Measurements from ENCODE around the gene GLI2. TPM values are rescaled to one million over a fixed set of nuclear protein-coding genes. Genes with fewer than 3 reads are reported as not detected.

GLI2 gene
- total and polyA plus RNA-seq, 2 of the 13 experiments (the other 11 are each of a cell fraction or from before 2014, with no cell fraction given): not detected

GRCh38 chr2:120700659-120701058 is 35.0 kb upstream of the GLI2 start (continued):
- no peak for TF ChIP-seq HOMEZ (CRISPR knock-in tag; IDR thresholded peaks at IDR 0.05; ENCODE audit: low read depth)

GRCh38 chr2:120701096-120701495 is 34.6 kb upstream of the GLI2 start:
- 9% methylated on average over 7 of the region's 7 CpGs for WGBS (ENCODE audit: low lambda C conversion rate)
- no TSS peak for BruUV-seq (replicated peaks)

More at GRCh38 chr2:120701096-120701495, 34.6 kb upstream of the GLI2 start:
- no peaks in the 10 kb centered on the region for H3K9me3 ChIP-seq (ENCODE audit: low read length)
- in situ Hi-C loops (cut with HindIII; ENCODE audit: extremely low pct_ligation_motif_present, low pct_unique_long_range_greater_than_20kb): no loop called here
- H3K36me3 ChIP-seq (replicated peaks in 1 of 2; ENCODE audit: control insufficient read depth in 1 of 2, insufficient read depth in 2 of 2, low read length in 2 of 2): no peaks in the 10 kb centered on the region
- ATAC-seq (no peak), DNase-seq (ENCODE audit: low spot score) (no peak), FAIRE-seq (no peak)
- H3K79me2 ChIP-seq (ENCODE audit: insufficient read depth, low read length): no peaks in the 10 kb centered on the region
- H3K4me2 ChIP-seq (ENCODE audit: low read depth, low read length): no peak overlapping the region
- ChIA-PET CTCF (ENCODE audit: low intra/inter-chr PET ratio, low total read pairs) (no interaction called here), POLR2A (no interaction called here)
- intact Hi-C loops (cut with micrococcal nuclease; ENCODE audit: unreplicated experiment): loop anchor here (1.0 kb wide), 1 partner anchor 54 kb away; no protein-coding TSS in a partner anchor
- peaks cover 11 to 80% of the 10 kb centered on the region in 2 experiments for H3K27me3 ChIP-seq (ENCODE audit: control insufficient read depth in 1 of 2, insufficient read depth in 2 of 2, low read length in 2 of 2)
- TF ChIP-seq NPAS2 (CRISPR knock-in tag; IDR thresholded peaks at IDR 0.05; ENCODE audit: borderline replicate concordance) (no peak), LBX2 (CRISPR knock-in tag; IDR thresholded peaks at IDR 0.05; ENCODE audit: borderline replicate concordance) (no peak), HOXA7 (CRISPR knock-in tag; IDR thresholded peaks at IDR 0.05) (no peak), NAIF1 (CRISPR knock-in tag; IDR thresholded peaks at IDR 0.05; ENCODE audit: borderline replicate concordance) (no peak), ELF1 (CRISPR knock-in tag; IDR thresholded peaks at IDR 0.05) (no peak), ZNF20 (CRISPR knock-in tag; IDR thresholded peaks at IDR 0.05) (no peak), TOPORS (CRISPR knock-in tag; IDR thresholded peaks at IDR 0.05) (no peak), ZFP37 (CRISPR knock-in tag; IDR thresholded peaks at IDR 0.05; ENCODE audit: borderline replicate concordance) (no peak), ZNF670 (CRISPR knock-in tag; IDR thresholded peaks at IDR 0.05; ENCODE audit: borderline replicate concordance) (no peak), CENPT (CRISPR knock-in tag; IDR thresholded peaks at IDR 0.05; ENCODE audit: low read depth) (no peak)
- no peak overlapping the region for H3K9ac ChIP-seq (ENCODE audit: insufficient read depth, low read depth, low read length)
- no peaks in the 10 kb centered on the region for H3K4me1 ChIP-seq (ENCODE audit: insufficient read depth, low read length)
- no peak overlapping the region for H2AFZ ChIP-seq (ENCODE audit: low read length)
- no peaks in the 10 kb centered on the region; the same call in 1 of the 2 replicates for H4K20me1 ChIP-seq (ENCODE audit: insufficient read depth, low read length)
- H3K27ac ChIP-seq (ENCODE audit: extremely low read length, insufficient read depth, low read length): no peak overlapping the region
- H3K4me3 ChIP-seq (replicated peaks in 1 of 3; ENCODE audit: insufficient read depth in 1 of 3, low read depth in 2 of 3, low read length in 3 of 3): no peak overlapping the region
